Uterus (tissue), 2 donors: ENCODE data around the gene C18orf63.

ENCODE experiments used
- CTCF ChIP-seq, 4 experiments: fragments of 200-600 bp in 2 of 4; fragments of 450-650 bp in 2 of 4; sonication (generic) in 2 of 4; IDR thresholded peaks; one replicate each; pipeline ENCODE4 v1.5.1; 2016 to 2019; ENCODE audit warnings: antibody characterized with exemption in 4 of 4, mild to moderate bottlenecking in 2 of 4, moderate library complexity in 1 of 4
- POLR2A ChIP-seq, 2 donors: fragments of 450-650 bp; IDR thresholded peaks; one replicate each; pipeline ENCODE4 v1.6.1; 2016; ENCODE audit warnings: antibody characterized with exemption in 2 of 2, mild to moderate bottlenecking in 1 of 2, moderate library complexity in 1 of 2

- TF ChIP-seq CTCF (IDR thresholded peaks at IDR 0.05): peak; percentile 59 to 77 (median 70)
- no peak for TF ChIP-seq POLR2A (IDR thresholded peaks at IDR 0.05)
Measured at GRCh38 chr18:74353169-74353775, 37.6 kb downstream of the C18orf63 start.
